ENCODE measurements around the gene OR8D1. TPM values are rescaled to one million over a fixed set of nuclear protein-coding genes. Genes with fewer than 3 reads are reported as not detected.

OR8D1 gene
- polyA plus RNA-seq, 1 donor (not counting 4 experiments of a cell fraction or from before 2014, with no cell fraction given): not detected

DNA sequence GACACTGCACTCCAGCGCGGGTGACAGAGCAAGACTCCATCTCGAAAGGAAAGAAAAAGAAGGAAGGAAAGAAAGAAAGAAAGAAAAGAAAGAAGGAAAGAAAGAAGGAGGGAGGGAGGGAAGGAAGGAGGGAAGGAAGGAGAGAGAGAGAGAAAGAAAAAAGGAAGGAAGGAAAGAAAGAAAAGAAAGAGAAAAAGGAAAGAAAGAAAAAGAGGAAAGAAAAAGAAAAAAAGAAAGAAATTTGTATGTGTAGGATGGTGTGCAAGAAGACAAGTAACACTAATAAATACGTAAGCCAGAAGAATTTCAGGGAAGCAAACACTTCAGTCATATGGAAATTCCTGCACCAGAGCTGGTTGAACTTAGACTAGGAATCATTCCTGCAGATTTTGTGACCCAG, 618 bp downstream of the OR8D1 start:
- no peak for FAIRE-seq
- H3K27ac ChIP-seq (ENCODE audit: control insufficient read depth, insufficient read depth, low read length): no peak overlapping the region
- dilution Hi-C loops (cut with MboI; ENCODE audit: extremely low pct_ligation_motif_present, low sequenced_read_pairs): no loop called here

DNA sequence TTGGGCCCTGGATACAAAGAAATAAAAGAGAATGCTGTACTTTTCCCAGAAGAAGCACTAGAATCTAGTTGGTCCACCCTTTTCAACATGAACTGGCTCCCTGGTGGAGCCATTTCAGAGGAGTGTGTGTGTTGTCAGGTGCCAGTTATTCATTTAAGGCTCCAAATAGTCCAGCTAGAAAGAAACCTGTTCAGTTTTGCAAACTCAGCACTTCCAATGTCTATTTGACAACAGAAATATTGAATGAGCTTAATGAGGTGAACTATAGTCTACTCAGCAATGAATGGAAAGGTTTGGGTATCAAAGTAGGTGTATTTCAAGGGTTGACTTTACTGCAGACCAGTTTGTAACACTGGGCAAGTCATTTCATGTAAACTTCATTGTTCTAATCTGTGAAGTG, 2.1 kb downstream of the OR8D1 start:
- H3K9me1 ChIP-seq (ENCODE audit: control insufficient read depth, extremely low read depth, insufficient read depth, low read length): no peaks in the 10 kb centered on the region
- no peaks in the 10 kb centered on the region for H4K20me1 ChIP-seq (ENCODE audit: control insufficient read depth, extremely low read depth, insufficient read depth, low read length)
- H3K9me3 ChIP-seq (ENCODE audit: control insufficient read depth, low read depth, low read length): no peaks in the 10 kb centered on the region
- TF ChIP-seq, protein P1, sequence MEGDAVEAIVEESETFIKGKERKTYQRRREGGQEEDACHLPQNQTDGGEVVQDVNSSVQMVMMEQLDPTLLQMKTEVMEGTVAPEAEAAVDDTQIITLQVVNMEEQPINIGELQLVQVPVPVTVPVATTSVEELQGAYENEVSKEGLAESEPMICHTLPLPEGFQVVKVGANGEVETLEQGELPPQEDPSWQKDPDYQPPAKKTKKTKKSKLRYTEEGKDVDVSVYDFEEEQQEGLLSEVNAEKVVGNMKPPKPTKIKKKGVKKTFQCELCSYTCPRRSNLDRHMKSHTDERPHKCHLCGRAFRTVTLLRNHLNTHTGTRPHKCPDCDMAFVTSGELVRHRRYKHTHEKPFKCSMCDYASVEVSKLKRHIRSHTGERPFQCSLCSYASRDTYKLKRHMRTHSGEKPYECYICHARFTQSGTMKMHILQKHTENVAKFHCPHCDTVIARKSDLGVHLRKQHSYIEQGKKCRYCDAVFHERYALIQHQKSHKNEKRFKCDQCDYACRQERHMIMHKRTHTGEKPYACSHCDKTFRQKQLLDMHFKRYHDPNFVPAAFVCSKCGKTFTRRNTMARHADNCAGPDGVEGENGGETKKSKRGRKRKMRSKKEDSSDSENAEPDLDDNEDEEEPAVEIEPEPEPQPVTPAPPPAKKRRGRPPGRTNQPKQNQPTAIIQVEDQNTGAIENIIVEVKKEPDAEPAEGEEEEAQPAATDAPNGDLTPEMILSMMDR (optimal IDR thresholded peaks at IDR 0.05 in 1 of 3, IDR thresholded peaks at IDR 0.05 in 1 of 3, conservative IDR thresholded peaks at IDR 0.05 in 1 of 3; ENCODE audit: extremely low read depth in 1 of 3, insufficient read depth in 2 of 3, low read length in 3 of 3): no peak
- TF ChIP-seq EZH2 (IDR thresholded peaks at IDR 0.05; ENCODE audit: low read length): no peak
- no peak overlapping the region for H3K9ac ChIP-seq (ENCODE audit: control insufficient read depth, extremely low read depth, insufficient read depth, low read length)
- H3K4me3 ChIP-seq (ENCODE audit: control insufficient read depth in 2 of 3, extremely low read depth in 1 of 3, insufficient read depth in 2 of 3, low read depth in 1 of 3, low read length in 3 of 3): no peak overlapping the region
- H3K27me3 ChIP-seq (ENCODE audit: control insufficient read depth, extremely low read depth, insufficient read depth, low read length): no peaks in the 10 kb centered on the region
- H3K4me1 ChIP-seq (ENCODE audit: control insufficient read depth, extremely low read depth, insufficient read depth, low read length): no peaks in the 10 kb centered on the region
- H3K79me2 ChIP-seq (ENCODE audit: control insufficient read depth, insufficient read depth, low read length): no peaks in the 10 kb centered on the region
- no peak overlapping the region for H3K27ac ChIP-seq (ENCODE audit: control insufficient read depth, insufficient read depth, low read length)
- H2AFZ ChIP-seq (ENCODE audit: control insufficient read depth, low read length): no peak overlapping the region
- DNase-seq (ENCODE audit: low read depth, low spot score): no peak
- no peaks in the 10 kb centered on the region for H3K36me3 ChIP-seq (ENCODE audit: control insufficient read depth in 2 of 2, extremely low read depth in 1 of 2, insufficient read depth in 2 of 2, low read length in 2 of 2)
- no peak for FAIRE-seq
- H3K4me2 ChIP-seq (ENCODE audit: control insufficient read depth, extremely low read depth, insufficient read depth, low read depth, low read length): no peak overlapping the region
- dilution Hi-C loops (cut with MboI; ENCODE audit: extremely low pct_ligation_motif_present, low sequenced_read_pairs): no loop called here

More for the DNA sequence above, 618 bp downstream of the OR8D1 start:
- DNase-seq (ENCODE audit: low read depth, low spot score): no peak
- H3K4me2 ChIP-seq (ENCODE audit: control insufficient read depth, extremely low read depth, insufficient read depth, low read depth, low read length): no peak overlapping the region
- H4K20me1 ChIP-seq (ENCODE audit: control insufficient read depth, extremely low read depth, insufficient read depth, low read length): no peaks in the 10 kb centered on the region
- TF ChIP-seq, protein P1 (optimal IDR thresholded peaks at IDR 0.05 in 1 of 3, IDR thresholded peaks at IDR 0.05 in 1 of 3, conservative IDR thresholded peaks at IDR 0.05 in 1 of 3; ENCODE audit: extremely low read depth in 1 of 3, insufficient read depth in 2 of 3, low read length in 3 of 3): no peak
- no peak for TF ChIP-seq EZH2 (IDR thresholded peaks at IDR 0.05; ENCODE audit: low read length)
- no peaks in the 10 kb centered on the region for H3K27me3 ChIP-seq (ENCODE audit: control insufficient read depth, extremely low read depth, insufficient read depth, low read length)
- no peaks in the 10 kb centered on the region for H3K9me1 ChIP-seq (ENCODE audit: control insufficient read depth, extremely low read depth, insufficient read depth, low read length)
- no peak overlapping the region for H2AFZ ChIP-seq (ENCODE audit: control insufficient read depth, low read length)
- H3K36me3 ChIP-seq (ENCODE audit: control insufficient read depth in 2 of 2, extremely low read depth in 1 of 2, insufficient read depth in 2 of 2, low read length in 2 of 2): no peaks in the 10 kb centered on the region
- H3K4me1 ChIP-seq (ENCODE audit: control insufficient read depth, extremely low read depth, insufficient read depth, low read length): no peaks in the 10 kb centered on the region
- no peak overlapping the region for H3K9ac ChIP-seq (ENCODE audit: control insufficient read depth, extremely low read depth, insufficient read depth, low read length)
- no peaks in the 10 kb centered on the region for H3K79me2 ChIP-seq (ENCODE audit: control insufficient read depth, insufficient read depth, low read length)
- no peak overlapping the region for H3K4me3 ChIP-seq (ENCODE audit: control insufficient read depth in 2 of 3, extremely low read depth in 1 of 3, insufficient read depth in 2 of 3, low read depth in 1 of 3, low read length in 3 of 3)
- H3K9me3 ChIP-seq (ENCODE audit: control insufficient read depth, low read depth, low read length): no peaks in the 10 kb centered on the region

All from keratinocyte (primary cell).